GM21717 (cell line): ENCODE measurements around the gene SLC44A4.
A peak's percentile ranks its signal among the peaks of the same experiment; 100 is the strongest.

Source experiments
- ATAC-seq: cut with Tn5 transposase; IDR thresholded peaks from one replicate; pipeline ENCODE4 v1.9.1; 2021; ENCODE audit warnings: mild to moderate bottlenecking, moderate library complexity; ENCODE audit not compliant: unreplicated experiment

SLC44A4 gene

GRCh38 chr6:31901415-31901952 is 22.7 kb upstream of the SLC44A4 start:
- no peak for ATAC-seq

GRCh38 chr6:31900917-31901414 is 22.2 kb upstream of the SLC44A4 start:
- no peak for ATAC-seq

- no peak for ATAC-seq
Observed at GRCh38 chr6:31899882-31900722, 21.3 kb upstream of the SLC44A4 start.

- ATAC-seq = no peak
Observed at GRCh38 chr6:31899215-31899614, 20.4 kb upstream of the SLC44A4 start.

GRCh38 chr6:31898383-31899011 is 19.7 kb upstream of the SLC44A4 start:
- no peak for ATAC-seq

- ATAC-seq = peak; percentile 38
Observed at GRCh38 chr6:31897612-31898382, 19.0 kb upstream of the SLC44A4 start, which contains the start of gene EHMT2. Gene EHMT2 (minus strand): TSS chr6:31897698. CDS start chr6:31897677, 21 bp downstream.

- no peak for ATAC-seq
Observed at GRCh38 chr6:31896856-31897611, 18.2 kb upstream of the SLC44A4 start.

GRCh38 chr6:31896493-31896855 is 17.7 kb upstream of the SLC44A4 start:
- ATAC-seq = no peak

GRCh38 chr6:31892821-31893220 is 14.0 kb upstream of the SLC44A4 start:
- no peak for ATAC-seq

- ATAC-seq = no peak
Observed at GRCh38 chr6:31889331-31889972, 10.7 kb upstream of the SLC44A4 start.

GRCh38 chr6:31888276-31889258 is 9.8 kb upstream of the SLC44A4 start:
- no peak for ATAC-seq

- no peak for ATAC-seq
Observed at GRCh38 chr6:31887173-31888007, 8.6 kb upstream of the SLC44A4 start.

GRCh38 chr6:31886541-31886991 is 7.8 kb upstream of the SLC44A4 start:
- ATAC-seq = no peak

- no peak for ATAC-seq
Observed at GRCh38 chr6:31884528-31885035, 5.8 kb upstream of the SLC44A4 start.

GRCh38 chr6:31883676-31884075 is 4.9 kb upstream of the SLC44A4 start:
- no peak for ATAC-seq

GRCh38 chr6:31882344-31882743 is 3.5 kb upstream of the SLC44A4 start:
- ATAC-seq = no peak

GRCh38 chr6:31881136-31881859 is 2.5 kb upstream of the SLC44A4 start:
- no peak for ATAC-seq
